ENCODE results near the gene FGFRL1.

GRCh38 chr4:1040344-1041146 lies 29.1 kb downstream of the FGFRL1 start:
- TF ChIP-seq CTCF (IDR thresholded peaks at IDR 0.05) (no peak), POLR2A (IDR thresholded peaks at IDR 0.05) (no peak)
